Aorta (tissue), 5 donors: ENCODE data around the gene UBR2. TPM values are rescaled to one million over a fixed set of nuclear protein-coding genes. Genes with fewer than 3 reads are reported as not detected.
A peak's percentile ranks its signal among the peaks of the same experiment; 100 is the strongest.
"Not testable (repeated sequence)": the region's sequence is repeated elsewhere in the genome, so short reads cannot be mapped to it uniquely, and the experiment has no call there.

Experiments
- ATAC-seq: fragments of 200-7000 bp; cut with Tn5 transposase; one replicate; pipeline ENCODE4 v1.9.1; 2022; ENCODE audit warnings: moderate library complexity; ENCODE audit not compliant: low FRiP score
- DNase-seq, 2 donors: peaks; one replicate each; pipeline ENCODE4 v3.0.0-alpha.2; 2020
- H3K27ac ChIP-seq, 2 donors: one replicate each; pipeline ENCODE4 v1.5.1; 2013; ENCODE audit warnings: low read length in 2 of 2, mild to moderate bottlenecking in 2 of 2, moderate library complexity in 2 of 2, control low read depth in 1 of 2, inconsistent platforms in 1 of 2, low read depth in 1 of 2
- H3K27me3 ChIP-seq, 2 donors: one replicate each; pipeline ENCODE4 v1.6.1; 2013; ENCODE audit warnings: control low read depth in 1 of 2, low read length in 1 of 2, mild to moderate bottlenecking in 1 of 2, moderate library complexity in 1 of 2; ENCODE audit not compliant: insufficient read depth in 2 of 2, control insufficient read depth in 1 of 2
- H3K36me3 ChIP-seq, 2 donors: one replicate each; pipeline ENCODE4 v1.6.1; 2013; ENCODE audit warnings: control low read depth in 1 of 2, low read length in 1 of 2, mild to moderate bottlenecking in 1 of 2; ENCODE audit not compliant: insufficient read depth in 2 of 2, control insufficient read depth in 1 of 2
- H3K4me1 ChIP-seq, 2 donors: one replicate each; pipeline ENCODE4 v1.6.1; 2013; ENCODE audit warnings: low read length in 2 of 2, control low read depth in 1 of 2, mild to moderate bottlenecking in 1 of 2, moderate library complexity in 1 of 2; ENCODE audit not compliant: insufficient read depth in 2 of 2, control insufficient read depth in 1 of 2
- H3K4me3 ChIP-seq, 2 donors: one replicate each; pipeline ENCODE4 v1.5.1; 2013; ENCODE audit warnings: low read length in 2 of 2, control low read depth in 1 of 2, mild to moderate bottlenecking in 1 of 2
- H3K9me3 ChIP-seq: one replicate; pipeline ENCODE4 v1.6.1; 2013; ENCODE audit warnings: mild to moderate bottlenecking, low read length; ENCODE audit not compliant: control insufficient read depth
- WGBS, 2 donors: extraction: QIAGEN DNeasy Blood & Tissue Kit; methylation state at CpG; one replicate each; pipeline ENCODE4 v1.1.7; 2013; 5-methylcytosine and 5-hydroxymethylcytosine counted together
- intact Hi-C, 2 donors: fragments of 100-400 bp; cut with DNase I; formaldehyde crosslinking; loops; one replicate each; pipeline versions ENCODE4 v1.14.2 to v1.15.0; 2022
- polyA plus RNA-seq, 2 donors: library from polyadenylated mRNA; stranded (reverse); fragments of 200-250 nt; gene quantifications; one replicate each; pipeline ENCODE4 v1.2.3, GENCODE V29; 2013
- total RNA-seq, 2 donors: library from RNA; stranded (reverse); fragmentation: NEBNext Ultra II Directional; extraction: Animal tissue kit (Norgen Biotek cat#: 25700); gene quantifications; one replicate each; pipeline ENCODE4 v1.2.1, GENCODE V29; 2021
- donor health status: healthy with polysubstance abuse.
- donor health status: Bipolar disorder and iron deficiency.
- donor health status: DM: no; HTN: no; CAD: no.
- donor health status: DM: no; HTN: no; CAD: no.
- donor health status: DM: yes; HTN: yes; CAD: no.

Gene UBR2
- total and polyA plus RNA-seq, 4 donors, result 6.5 to 38.8 (median 22.4) TPM

DNA sequence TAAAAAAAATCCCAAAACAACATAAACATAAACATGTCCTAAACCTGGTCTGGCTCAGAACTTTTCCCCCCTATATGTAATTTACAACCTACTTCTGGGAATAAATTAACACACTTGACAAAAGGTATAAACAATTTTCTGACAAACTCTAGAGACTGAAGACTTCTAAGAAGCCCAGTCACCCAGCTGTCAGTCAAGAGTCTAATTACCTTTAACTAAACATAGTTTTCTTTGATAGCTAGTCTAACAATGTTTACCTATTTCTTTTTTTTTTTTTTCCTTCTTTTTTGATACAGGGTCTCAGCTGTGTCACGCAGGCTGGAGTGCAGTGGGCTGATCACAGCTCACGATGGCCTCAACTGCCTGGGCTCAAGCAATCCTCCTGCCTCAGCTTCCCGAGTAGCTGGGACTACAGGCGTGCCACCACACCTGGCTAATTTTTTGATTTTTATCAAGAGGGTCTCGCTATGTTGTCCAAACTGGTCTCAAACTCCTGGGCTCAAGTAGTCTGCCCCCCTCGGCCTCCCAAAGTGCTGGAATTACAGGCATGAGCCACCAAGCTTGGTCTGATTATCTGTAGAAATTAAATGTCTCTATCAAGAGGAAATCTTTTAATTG is 932 bp upstream of the UBR2 start:
- Histone ChIP-seq H3K4me1 (no peaks in the 10 kb centered on the region), H3K4me3 (no peak overlapping the region), H3K27me3 (no peaks in the 10 kb centered on the region), H3K27ac (no peak overlapping the region), H3K9me3 (no peaks in the 10 kb centered on the region), H3K36me3 (no peaks in the 10 kb centered on the region)
- 75 to 81% methylated on average over 6 of the region's 6 CpGs for WGBS, 2 donors
- intact Hi-C loops, result loop anchor here in 1 of 2 donors (10.0 kb wide), 1 partner anchor 778 kb away; the partner anchor contains the start of genes PRICKLE4 and TOMM6
- no peak for ATAC-seq
- DNase-seq, result no peak

DNA sequence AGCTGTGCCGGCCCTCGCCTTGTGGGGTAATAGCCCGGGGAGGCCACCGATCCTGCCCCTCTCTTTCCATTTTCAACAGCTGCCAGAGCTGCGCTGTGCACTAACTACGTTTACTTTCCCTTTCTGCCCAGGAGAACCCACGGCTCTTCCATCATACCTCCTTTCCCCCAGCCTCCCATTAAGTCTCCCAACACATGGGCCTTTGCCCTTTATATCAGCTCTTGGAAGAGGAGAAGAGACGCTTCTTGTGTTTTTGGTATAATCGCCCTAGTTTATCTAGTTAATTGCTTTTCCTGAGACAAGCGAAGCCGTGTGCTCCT is 637 bp downstream of the UBR2 start:
- H3K4me1 ChIP-seq, result peaks cover 0 to 2% of the 10 kb centered on the region in 2 donors
- peak overlapping the region; percentile 70 to 78 for H3K4me3 ChIP-seq
- no peaks in the 10 kb centered on the region for H3K9me3 ChIP-seq
- H3K36me3 ChIP-seq, result no peaks in the 10 kb centered on the region
- no peak for ATAC-seq
- no peak for DNase-seq
- 0 to 1% methylated on average over 11 of the region's 11 CpGs for WGBS, 2 donors
- H3K27me3 ChIP-seq, result no peaks in the 10 kb centered on the region
- H3K27ac ChIP-seq, result peak overlapping the region; percentile 81 to 86
- intact Hi-C loops, result loop anchor here in 1 of 2 donors (10.0 kb wide), 1 partner anchor 780 kb away; the partner anchor contains the start of genes PRICKLE4 and TOMM6

DNA sequence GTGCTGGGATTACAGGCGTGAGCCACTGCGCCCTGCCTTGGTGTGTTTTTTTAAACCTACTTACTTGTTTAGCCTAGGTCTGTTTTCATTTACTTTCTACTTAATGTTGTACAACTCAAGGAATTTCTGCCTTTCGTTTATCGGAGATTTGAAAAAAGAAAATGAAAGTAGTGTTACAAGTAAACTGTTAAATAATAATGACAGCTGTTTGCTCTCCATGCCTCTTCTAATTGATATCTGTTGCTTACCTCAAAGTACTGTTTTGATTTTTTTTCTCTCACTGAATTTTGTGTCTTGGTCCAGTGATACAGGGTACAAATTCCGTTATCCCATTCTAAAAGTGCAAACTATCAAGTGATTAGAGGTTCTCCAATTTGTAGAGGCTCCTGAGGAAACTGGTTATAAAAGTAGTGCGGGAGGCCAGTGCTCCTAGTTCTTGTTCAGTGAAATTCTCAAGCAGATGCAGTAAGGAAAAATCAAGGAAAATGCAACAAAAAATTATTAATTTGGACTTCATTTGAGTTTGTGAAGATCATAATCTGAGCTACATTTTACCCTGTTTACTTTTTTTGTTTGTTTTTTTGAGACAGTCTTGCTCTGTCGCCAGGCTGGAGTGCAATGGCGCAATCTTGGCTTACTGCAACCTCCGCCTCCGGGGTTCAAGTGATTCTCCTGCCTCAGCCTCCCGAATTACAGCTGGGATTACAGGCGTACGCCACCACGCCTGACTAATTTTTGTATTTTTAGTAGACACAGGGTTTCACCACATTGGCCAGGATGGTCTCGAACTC is 2.2 kb downstream of the UBR2 start:
- 79 to 83% methylated on average over 15 of the region's 15 CpGs for WGBS, 2 donors

DNA sequence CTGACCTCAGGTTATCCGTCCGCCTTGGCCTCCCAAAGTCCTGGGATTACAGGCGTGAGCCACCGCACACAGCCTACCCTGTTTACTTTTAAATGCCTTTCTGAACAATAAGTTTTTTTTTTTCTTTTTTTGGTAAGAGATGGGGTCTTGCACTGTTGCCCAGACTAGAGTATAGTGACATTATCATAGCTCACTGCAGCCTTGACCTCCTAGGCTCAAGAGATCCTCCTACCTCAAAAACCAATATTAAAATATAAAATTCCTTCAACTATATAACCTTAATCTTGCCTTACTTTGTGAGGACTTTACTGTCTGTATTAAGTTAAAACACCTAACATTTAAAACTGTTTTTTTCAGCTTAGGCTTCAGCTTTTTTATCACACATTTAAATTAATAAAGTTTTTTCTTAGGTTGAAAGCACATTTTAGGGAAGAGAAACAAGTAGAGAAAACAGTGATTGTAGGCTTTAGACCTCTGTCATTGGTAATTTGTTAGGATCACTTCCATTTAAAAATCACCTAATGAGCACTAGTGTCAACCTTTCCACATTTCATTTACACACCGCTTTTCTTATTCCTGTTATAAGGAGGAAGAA is 2.9 kb downstream of the UBR2 start:
- Histone ChIP-seq H3K4me3 (no peak overlapping the region), H3K4me1 (peaks cover 0 to 2% of the 10 kb centered on the region in 2 donors), H3K9me3 (no peaks in the 10 kb centered on the region), H3K27ac (no peak overlapping the region), H3K36me3 (no peaks in the 10 kb centered on the region), H3K27me3 (no peaks in the 10 kb centered on the region)
- ATAC-seq, result no peak
- intact Hi-C loops, result loop anchor here in 1 of 2 donors (10.0 kb wide), 1 partner anchor 782 kb away; the partner anchor contains the start of genes PRICKLE4 and TOMM6
- no peak for DNase-seq
- 77 to 87% methylated on average over 5 of the region's 5 CpGs for WGBS, 2 donors

More for the DNA sequence above, 2.2 kb downstream of the UBR2 start:
- H3K4me1 ChIP-seq, result peaks cover 0 to 2% of the 10 kb centered on the region in 2 donors
- H3K4me3 ChIP-seq, result no peak overlapping the region
- no peak overlapping the region for H3K27ac ChIP-seq
- intact Hi-C loops, result loop anchor here in 1 of 2 donors (10.0 kb wide), 1 partner anchor 781 kb away; the partner anchor contains the start of genes PRICKLE4 and TOMM6
- ATAC-seq (no peak), DNase-seq (no peak)
- no peaks in the 10 kb centered on the region for H3K36me3 ChIP-seq
- no peaks in the 10 kb centered on the region for H3K27me3 ChIP-seq
- H3K9me3 ChIP-seq, result no peaks in the 10 kb centered on the region

DNA sequence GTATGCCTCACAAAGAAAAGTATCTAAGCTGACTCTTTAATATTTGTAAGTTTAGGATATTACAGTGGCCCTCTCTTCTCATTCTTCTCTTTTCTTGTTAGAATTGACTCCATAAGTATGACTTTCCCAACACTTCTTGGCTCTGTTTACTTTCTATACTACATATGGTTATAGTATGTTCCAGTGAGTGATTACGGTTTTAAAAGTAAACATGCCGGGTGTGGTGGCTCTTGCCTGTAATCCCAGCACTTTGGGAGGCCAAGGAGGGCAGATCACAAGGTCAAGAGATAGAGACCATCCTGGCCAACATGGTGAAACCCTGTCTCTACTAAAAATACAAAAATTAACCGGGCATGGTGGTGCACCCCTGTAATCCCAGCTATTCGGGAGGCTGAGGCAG is 3.4 kb downstream of the UBR2 start:
- not testable (repeated sequence) for DNase-seq, H3K4me1 ChIP-seq
- WGBS, 2 donors, result 89 to 93% methylated on average over 4 of the region's 4 CpGs

DNA sequence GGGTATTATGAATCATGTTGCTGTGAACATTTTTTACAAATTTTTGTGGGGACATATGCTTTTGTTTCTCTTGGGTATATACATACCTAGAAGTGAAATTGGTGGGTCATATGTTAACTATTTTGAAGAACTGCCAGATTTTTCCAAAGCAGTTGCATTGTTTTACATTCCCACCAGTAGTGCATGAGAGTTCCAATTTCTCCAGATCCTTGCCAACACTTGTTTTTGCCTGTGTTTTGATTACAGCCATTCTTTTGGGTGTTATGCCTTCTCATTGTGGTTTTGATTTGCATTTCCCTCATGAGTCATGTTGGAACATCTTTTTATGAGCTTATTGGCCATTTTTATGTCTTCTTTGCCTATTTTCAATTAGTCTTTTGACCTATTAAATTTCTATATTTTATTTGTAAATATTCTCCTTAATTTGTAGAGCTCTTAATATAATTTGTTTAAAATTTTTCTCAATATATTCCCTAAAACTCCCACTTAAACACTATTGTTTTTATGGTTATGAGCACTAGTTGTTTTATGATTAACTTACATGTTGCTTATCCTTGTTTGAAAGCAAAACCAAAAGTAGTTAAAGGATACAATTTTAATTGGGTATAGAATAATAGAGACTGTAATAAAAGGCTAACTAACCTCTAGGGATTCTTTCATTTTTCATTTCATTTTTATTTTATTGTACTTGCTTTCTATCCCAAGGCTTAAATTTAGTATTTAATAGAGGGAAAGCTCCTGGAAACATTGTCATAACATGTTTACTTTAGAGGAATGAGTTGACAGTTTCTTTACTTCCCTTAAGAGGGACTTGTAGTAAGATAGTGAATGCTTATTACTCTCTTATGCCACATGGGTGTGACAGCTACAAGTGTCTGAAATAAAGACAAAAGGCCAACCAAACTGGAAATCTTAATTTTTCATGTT is 5.5 kb downstream of the UBR2 start:
- Histone ChIP-seq H3K27me3 (no peaks in the 10 kb centered on the region), H3K27ac (no peak overlapping the region), H3K4me3 (no peak overlapping the region), H3K4me1 (peaks cover 0 to 2% of the 10 kb centered on the region in 2 donors), H3K36me3 (no peaks in the 10 kb centered on the region), H3K9me3 (no peaks in the 10 kb centered on the region)
- no peak for DNase-seq
- intact Hi-C loops, result loop anchor here in 1 of 2 donors (10.0 kb wide), 1 partner anchor 785 kb away; the partner anchor contains the start of genes PRICKLE4 and TOMM6
- ATAC-seq, result no peak

More for the DNA sequence above, 3.4 kb downstream of the UBR2 start:
- not testable (repeated sequence) for ATAC-seq, H3K9me3 ChIP-seq, H3K27me3 ChIP-seq, H3K36me3 ChIP-seq, H3K27ac ChIP-seq, H3K4me3 ChIP-seq
- intact Hi-C loops, result loop anchor here in 1 of 2 donors (10.0 kb wide), 1 partner anchor 782 kb away; the partner anchor contains the start of genes PRICKLE4 and TOMM6

DNA sequence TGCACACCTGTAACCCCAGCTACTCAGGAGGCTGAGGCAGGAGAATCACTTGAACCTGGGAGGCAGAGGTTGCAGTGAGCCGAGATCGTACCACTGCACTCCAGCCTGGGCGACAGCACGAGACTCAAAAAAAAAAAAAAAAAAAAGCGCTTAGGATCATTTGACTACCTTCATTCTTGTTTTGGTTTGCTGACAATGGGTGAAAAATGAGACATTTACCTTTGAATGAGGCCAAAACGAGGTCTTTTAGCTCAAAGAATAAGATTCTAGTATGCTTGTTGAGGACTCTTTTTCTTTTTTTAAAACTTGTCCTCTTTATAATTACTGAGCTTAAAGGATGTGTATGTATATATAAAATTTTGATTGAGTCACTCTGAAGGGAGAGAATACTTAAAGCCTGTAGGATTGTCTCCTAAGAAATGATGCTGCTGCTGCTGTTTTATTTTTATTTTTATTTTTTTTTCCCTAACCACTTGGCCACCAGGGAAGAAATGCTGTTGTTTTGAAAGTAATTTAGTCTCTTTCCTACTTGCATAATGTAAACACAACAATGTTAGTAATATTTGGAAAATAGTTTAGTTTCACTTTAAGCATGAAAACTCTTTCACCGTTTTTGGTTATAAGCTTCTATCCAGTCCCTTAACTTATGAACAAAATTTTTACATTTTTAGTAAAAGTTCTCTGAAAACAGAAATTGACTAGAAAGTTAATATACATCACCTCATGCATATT is 7.9 kb downstream of the UBR2 start:
- intact Hi-C loops, result no loop called here
- no peak for DNase-seq
- H3K27ac ChIP-seq, result no peak overlapping the region
- peaks cover 0 to 2% of the 10 kb centered on the region in 2 donors for H3K4me1 ChIP-seq
- H3K4me3 ChIP-seq, result no peak overlapping the region
- peaks cover 0 to 2% of the 10 kb centered on the region in 2 donors for H3K27me3 ChIP-seq
- WGBS, 2 donors, result 77 to 79% methylated on average over 7 of the region's 7 CpGs
- no peak for ATAC-seq
- H3K36me3 ChIP-seq, result no peaks in the 10 kb centered on the region
- no peaks in the 10 kb centered on the region for H3K9me3 ChIP-seq
